ENCODE data around the gene LRRC51.

LRRC51 gene

DNA sequence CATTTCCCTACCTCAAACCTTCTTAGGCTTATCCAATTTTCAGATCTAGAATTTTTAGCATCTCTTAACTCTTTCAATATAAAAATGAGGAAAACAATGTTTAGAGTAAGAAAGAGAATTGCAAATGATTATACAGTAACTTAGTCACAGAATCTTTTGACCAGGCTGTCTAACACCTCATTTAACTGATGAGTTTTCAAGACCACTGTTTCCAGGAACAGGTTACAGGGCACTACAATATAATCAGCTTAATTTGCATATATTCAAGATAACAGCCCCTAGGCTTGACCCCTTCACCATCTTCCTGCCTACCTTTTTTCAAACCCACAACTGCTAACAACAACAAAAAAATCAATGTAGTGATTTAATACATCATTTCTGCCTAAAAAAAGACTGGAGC lies 13.0 kb upstream of the LRRC51 start:
- H3K4me3 ChIP-seq (ENCODE audit: low read length): no peak overlapping the region
- DNase-seq (ENCODE audit: low read depth, low spot score): no peak

DNA sequence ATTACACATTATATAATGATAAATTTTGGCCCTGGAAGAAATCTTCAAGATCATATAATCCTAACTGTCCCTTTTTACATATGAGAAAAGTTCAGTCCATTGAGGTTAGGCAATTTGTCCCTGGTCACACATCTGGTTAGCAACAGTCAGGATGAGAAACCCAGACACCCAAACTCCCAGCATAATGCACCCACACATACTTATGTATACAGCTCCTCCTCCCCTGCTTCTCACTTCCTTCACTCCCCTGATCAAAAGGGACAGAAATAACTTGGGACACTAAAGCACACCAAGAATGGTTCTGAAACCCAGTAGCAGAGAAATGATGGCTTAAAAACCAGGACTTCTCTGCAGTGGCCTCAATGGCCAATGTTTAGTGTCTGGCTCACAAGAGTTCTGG lies 11.4 kb upstream of the LRRC51 start:
- DNase-seq (ENCODE audit: low read depth, low spot score): no peak
- H3K4me3 ChIP-seq (ENCODE audit: low read length): no peak overlapping the region

DNA sequence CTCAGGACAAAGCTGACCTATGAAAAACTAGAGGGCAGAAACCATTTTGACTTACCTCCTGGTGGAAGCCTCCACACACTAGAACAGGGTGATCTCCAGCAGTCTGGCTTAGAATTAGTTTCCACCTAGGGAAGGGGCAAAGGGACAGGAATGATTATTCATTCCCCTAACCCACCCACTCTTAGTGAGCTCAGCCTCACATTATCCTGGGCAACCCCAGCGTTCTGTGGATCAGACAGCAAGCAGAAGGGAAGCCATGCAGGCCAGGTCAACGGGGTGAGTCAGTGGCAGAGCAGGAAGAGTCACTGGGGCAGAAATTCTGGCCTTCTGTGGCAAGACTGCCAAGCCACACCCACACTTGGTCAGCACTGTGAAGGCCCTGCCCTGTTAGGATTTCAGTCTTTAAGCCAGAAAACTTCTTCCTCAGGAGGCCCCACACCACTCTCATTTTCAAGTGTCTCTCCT lies 10.8 kb upstream of the LRRC51 start:
- no peak overlapping the region for H3K4me3 ChIP-seq (ENCODE audit: low read length)
- DNase-seq (ENCODE audit: low read depth, low spot score): no peak

DNA sequence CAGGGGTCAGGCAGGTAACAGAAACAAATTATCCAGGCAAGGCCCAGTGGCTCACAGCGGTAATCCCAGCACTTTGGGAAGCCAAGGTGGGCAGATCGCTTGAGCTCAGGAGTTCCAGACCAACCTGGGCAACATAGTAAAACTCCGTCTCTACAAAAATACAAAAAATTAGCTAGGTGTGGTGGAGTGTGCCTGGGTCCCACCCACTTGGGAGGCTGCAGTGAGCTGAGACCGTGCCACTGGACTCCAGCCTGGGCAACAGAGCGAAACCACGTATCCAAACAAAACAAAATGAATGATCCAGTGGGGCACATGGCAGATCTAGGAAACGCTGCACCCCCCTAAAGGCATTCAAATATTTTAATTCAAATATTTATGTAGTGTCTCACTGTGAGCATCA lies 10.2 kb upstream of the LRRC51 start:
- no peak for DNase-seq (ENCODE audit: low read depth, low spot score)
- H3K4me3 ChIP-seq (ENCODE audit: low read length): no peak overlapping the region

DNA sequence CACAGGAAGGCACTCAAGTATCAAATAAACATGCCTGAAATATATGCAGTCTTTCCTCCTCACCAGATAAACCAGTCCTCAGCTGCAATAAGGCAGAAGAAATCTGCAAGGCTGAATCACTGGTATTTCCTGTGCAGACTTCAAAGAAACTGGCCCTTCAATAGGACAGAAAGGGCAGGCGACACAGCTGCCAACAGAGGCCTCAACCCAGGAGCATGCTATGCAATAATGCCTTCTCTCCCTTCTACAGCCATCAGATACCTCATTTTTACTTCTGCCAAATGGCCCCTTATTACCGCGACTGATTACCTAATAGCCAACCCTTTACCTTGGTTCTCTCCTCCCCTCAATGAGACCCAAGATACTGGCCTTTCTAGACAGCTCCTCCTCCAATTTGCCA lies 8.3 kb upstream of the LRRC51 start:
- peak; percentile 10 for DNase-seq (ENCODE audit: low read depth, low spot score)
- no peak overlapping the region for H3K4me3 ChIP-seq (ENCODE audit: low read length)

DNA sequence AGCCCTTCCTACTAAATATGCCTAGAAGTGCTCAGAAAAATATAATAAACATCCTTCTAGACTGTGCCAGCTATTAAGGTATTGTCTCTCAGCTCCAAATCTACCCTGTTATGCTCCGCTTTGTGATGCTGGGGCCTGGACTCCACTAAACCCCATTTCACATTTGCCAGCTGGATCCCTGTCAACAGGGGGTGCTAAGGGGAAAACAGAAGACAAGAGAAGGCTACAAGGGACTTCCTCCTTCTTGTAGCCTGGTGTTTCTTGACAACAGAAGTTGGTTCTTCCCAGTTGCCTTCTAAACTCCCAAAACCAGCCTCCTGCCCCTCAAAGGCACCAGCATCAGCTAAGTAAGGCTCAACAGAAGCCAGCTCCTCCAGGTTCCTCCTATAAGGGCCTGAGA lies 5.5 kb upstream of the LRRC51 start:
- no peak overlapping the region for H3K4me3 ChIP-seq (ENCODE audit: low read length)
- DNase-seq (ENCODE audit: low read depth, low spot score): no peak

DNA sequence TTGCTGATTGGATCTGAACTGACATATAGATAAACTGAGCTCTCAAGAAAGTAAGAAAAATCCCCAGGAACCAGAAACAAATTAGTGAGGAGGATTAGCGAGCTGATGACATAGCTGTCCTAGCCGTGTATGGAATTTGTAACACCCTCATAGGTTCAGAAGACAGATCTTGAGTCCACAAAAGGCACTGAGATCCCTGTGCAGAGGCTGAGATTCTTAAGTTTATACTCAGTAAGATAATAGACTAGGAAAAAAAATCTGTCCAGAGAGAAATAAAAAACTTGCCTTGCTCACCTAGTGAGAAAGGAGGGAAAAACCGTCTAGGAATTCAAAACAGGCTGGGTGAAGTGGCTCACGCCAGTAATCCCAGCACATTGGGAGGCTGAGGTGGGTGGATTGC lies 4.9 kb upstream of the LRRC51 start:
- no peak overlapping the region for H3K4me3 ChIP-seq (ENCODE audit: low read length)
- DNase-seq (ENCODE audit: low read depth, low spot score): no peak

DNA sequence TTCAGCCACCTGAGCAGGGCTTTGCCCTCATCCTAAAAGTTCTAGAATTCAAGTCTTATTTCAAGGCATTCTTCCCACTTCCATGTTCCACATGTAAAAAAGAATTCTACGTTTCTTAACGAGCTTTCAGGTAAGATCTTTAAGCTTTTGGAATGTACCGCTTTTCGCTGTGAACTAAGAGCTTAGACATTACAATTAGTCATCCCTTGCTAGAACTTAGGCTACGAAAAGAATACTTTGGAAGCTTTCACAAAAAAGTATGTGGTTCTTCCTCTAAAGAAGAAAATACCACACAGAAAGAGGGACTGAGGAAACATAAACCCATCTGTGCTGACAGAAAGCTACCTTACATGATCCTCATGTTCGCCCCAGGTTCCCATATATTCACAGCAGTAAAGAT lies 2.2 kb upstream of the LRRC51 start:
- no peak for DNase-seq (ENCODE audit: low read depth, low spot score)
- no peak overlapping the region for H3K4me3 ChIP-seq (ENCODE audit: low read length)

DNA sequence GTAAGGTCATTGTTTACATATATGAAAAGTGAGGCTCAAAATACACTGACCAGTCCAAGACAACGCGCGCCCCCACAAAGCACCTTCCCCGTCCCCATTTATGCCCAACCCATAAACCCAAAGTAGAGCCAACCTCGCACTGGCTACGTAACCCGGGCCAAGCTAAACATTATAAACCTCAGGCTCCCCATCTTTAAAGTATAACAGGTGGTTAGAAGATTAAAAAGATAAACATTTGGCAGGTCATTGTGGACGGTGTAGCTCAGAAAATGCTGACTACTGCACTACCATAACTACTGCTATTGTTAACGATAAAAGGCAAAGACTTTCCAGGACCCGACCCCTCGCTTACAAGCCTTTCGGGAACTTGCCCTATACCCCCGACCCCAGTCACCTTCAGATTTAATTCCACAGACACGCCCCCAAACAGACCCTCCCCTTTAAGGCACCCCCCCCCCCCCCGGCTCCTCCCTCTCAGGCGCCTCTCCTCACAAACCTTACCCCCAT lies 778 bp upstream of the LRRC51 start:
- H3K4me3 ChIP-seq (ENCODE audit: low read length): peak overlapping the region; percentile 91
- DNase-seq (ENCODE audit: low read depth, low spot score): peak; percentile 33

DNA sequence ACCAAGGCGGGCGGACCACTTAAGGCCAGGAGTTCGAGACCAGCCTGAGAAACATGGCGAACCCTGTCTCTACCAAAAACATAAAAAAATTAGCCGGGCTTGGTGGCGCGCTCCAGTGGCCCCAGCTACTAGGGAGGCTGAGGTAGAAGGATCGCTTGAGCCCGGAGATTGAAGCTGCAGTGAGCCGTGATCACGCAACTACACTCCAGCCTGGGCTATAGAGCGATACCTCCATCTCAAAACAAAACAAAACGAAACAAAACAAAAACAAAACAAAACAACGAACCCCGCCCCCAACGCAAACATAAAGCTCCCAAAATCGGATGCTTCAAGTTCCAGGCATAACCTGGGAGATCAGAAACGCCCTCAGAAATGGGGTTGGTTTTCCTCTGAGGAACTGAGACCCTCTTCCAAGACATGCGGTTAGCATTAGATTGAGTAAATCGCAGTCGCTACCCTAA lies 564 bp downstream of the LRRC51 start:
- no peak for DNase-seq (ENCODE audit: low read depth, low spot score)
- peak overlapping the region; percentile 71 for H3K4me3 ChIP-seq (ENCODE audit: low read length)

DNA sequence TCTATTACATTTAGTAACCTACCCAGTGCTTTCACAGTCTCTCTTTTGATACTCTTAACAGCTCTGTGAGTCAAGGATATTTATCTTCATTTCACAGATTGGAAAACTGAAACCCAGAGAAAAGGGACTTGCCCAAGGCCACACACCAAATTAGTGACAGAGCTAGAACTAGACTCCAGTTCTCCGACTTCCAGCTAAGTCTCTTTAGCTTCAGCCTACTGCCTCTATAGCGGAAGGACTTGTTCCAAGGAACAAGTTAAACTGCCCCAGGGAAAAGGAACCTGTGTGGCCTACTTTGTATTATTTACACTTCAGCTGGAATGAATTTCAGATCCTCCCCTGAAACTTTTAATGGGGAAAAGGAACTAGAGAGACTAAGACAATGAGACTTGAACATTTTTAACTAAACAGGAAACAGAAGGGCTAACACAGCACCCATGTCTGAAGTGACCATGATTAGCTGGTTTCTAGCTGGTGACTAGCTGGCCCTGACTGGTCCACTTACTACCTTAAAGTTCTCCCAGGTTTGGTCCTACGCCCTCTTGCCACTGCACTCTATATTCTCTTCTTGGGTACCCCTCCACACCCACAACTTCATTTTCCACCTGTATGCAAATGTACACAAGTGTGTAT lies 1.3 kb downstream of the LRRC51 start:
- DNase-seq (ENCODE audit: low read depth, low spot score): no peak

DNA sequence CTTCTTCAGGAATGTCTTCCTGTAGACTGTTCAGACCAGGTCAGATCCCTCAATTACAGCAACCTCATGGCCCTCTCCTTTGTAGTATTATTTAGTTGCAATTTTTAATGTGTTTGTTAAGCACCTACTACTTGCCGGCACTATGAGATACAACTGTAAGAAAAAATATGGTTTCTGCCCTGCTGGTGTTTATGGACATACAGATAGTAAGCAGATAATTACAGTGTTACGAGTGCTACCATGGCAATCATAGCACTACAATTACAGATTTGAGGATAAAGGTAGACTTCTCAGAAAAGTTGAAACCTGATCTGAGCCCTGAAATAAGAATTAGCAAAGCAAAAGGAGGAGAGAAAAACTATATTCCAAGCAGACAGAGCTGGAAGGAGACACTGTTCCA lies 2.8 kb downstream of the LRRC51 start:
- no peak for DNase-seq (ENCODE audit: low read depth, low spot score)
- no peak overlapping the region for H3K4me3 ChIP-seq (ENCODE audit: low read length)

More for the DNA sequence above, 1.3 kb downstream of the LRRC51 start:
- H3K4me3 ChIP-seq (ENCODE audit: low read length): no peak overlapping the region

DNA sequence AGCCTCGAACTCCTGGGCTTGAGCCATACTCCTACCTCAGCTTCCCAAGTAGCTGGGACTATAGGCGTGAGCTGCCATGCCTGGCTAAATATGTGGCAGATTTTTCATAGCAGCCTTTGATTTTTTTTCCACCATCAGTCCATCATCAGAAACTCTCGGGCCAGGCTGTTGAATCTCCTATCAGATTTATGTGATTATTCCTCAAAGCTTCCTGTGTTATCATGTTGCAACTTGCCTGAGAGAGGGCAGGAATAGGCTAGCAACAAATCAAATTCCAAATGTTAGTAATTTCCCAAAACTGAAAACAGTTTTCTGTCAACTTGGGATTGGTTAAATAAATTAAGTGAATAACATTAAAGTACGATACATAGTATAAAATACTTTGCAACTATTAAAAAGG lies 3.4 kb downstream of the LRRC51 start:
- DNase-seq (ENCODE audit: low read depth, low spot score): no peak
- no peak overlapping the region for H3K4me3 ChIP-seq (ENCODE audit: low read length)

DNA sequence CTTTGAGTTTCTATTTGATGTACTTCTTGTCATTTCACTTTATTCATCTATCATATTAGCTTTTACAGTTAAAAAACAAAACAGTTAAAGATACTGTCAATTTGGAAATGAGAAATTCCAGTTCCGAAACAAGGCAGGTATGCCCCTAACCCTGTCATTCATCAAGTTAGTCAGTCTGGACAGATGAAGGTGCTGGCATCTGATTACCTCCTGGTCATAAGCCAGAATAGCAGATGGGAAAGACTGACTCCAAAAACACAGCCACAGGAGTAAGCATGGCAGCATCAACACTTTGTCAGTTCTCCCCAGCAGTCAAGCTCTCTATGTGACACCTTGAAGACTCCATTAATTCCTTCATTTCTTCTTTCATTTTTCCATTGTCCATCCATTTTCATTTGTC lies 4.3 kb downstream of the LRRC51 start:
- DNase-seq (ENCODE audit: low read depth, low spot score): no peak
- no peak overlapping the region for H3K4me3 ChIP-seq (ENCODE audit: low read length)

DNA sequence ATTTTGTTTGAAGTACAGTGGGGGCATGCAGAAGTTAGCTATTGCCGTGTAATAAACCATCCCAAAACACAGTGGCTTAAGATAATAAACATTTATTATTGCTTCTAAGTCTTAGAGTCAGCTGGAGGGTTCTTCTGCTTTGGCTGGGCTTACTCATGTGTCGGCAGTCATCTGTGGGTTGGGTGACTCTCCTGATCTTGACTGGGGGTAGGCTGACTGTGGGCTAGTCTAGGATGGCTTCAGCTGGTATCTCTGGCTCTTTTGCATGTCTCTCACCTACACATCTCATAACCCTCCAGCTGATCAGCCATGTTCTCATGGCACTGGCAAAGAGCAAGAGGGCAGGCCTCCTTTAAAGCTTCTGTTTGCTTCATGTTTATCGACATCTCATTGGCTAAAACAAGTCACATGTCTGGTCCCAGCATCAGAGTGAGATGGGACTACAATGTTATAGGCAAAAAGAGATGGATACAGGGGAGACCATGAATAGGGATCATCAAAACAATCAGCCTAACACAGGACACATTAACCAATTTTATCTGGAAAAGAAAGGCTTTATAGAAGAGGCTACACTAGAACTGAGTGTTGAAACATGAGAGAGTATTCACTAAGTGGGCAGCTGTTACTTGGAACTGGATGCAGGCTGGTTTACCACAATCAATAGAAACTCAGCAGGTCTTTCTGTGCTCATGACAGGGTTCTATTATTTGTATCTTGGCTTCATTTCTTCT lies 5.1 kb downstream of the LRRC51 start:
- no peak overlapping the region for H3K4me3 ChIP-seq (ENCODE audit: low read length)
- no peak for DNase-seq (ENCODE audit: low read depth, low spot score)

DNA sequence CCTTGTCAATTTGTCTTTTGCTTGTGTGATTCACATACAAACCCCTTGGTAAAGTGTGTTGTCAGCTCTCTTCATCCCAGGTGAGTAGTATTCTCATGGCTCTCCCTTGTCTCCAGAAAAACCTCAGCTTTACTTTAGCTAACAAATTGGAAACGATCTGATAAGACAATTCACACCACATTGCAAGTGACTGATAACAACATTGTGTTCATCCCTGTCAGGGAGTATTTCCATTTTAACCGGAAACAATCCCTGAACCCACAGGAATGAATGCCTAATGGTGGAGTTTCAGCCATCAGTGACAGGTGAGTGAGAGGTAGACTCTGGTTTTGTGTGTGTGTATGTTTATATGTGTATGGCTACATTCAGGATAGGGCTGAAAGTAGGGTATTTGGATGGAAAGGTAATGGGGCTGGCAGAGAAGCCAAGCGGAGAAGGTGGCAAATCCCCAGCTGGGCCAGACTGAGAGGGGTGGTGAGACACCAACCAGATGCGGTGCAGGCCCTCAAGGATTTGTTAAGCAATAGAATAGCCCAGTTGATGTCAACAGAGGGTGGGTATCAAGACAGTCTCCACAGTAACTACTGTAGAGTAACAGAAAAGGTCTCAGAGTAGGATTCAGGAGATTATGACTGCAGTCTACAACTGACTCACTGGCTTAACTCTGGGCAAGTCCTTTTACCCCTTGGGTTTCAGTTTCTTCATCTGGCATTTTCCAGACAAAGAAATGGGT lies 7.6 kb downstream of the LRRC51 start:
- no peak overlapping the region for H3K4me3 ChIP-seq (ENCODE audit: low read length)
- DNase-seq (ENCODE audit: low read depth, low spot score): no peak

DNA sequence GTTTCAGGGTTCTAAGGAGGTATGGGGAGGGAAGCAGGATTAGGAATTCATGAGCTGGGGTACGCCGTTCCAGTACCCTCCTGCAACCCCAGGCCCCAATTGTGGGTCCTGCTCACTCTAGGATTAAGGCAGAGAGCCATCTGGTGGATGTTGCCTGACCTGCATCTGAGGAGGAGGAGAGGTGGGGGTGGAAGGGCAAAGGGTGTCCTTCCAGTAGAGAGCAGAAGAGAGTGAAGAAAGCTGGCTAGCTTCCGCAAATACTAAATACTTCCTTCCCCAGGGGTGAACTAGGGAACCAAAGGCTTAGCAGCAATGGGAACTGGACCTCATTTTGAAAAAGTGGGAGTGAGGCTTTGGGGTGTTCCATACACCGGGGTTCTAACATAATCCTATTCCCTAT lies 10.6 kb downstream of the LRRC51 start:
- DNase-seq (ENCODE audit: low read depth, low spot score): peak; percentile 55
- no peak overlapping the region for H3K4me3 ChIP-seq (ENCODE audit: low read length)

DNA sequence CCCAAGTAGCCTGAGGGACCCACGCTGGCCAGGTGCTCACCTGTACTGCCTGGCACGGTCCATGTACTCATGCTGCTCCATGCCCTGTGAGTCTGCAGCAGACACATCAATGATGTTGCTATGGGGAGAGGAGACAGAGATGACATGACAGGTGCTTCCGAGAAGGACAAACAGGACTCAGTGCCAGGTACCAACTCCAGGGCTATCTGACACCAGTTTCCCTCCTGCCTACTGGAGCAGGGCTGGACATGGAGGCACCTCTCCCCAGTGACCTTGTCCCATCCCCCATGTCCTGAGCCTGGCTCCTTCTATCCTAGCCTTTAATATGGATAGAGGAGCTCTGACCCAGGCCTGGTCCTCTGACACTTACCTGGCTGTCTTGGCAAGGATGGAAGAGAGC lies 18.1 kb downstream of the LRRC51 start:
- no peak for DNase-seq (ENCODE audit: low read depth, low spot score)
- no peak overlapping the region for H3K4me3 ChIP-seq (ENCODE audit: low read length)

DNA sequence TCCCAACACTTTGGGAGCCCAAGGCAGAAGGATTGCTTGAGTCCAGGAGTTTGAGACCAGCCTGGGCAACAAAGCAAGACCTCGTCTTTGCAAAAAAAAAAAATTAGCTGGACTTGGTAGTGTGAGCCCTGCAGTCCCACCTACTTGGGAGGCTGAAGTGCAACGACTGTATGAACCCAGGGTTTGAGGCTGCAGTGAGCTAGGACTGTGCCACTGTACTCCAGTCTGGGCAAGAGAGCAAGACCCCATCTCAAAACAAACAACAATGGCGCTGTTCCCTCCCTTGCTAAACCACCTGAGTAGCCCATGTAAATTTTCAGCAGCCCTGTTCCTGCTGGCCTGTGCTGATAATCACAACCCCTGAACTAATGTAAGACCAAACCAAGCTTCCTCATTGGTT lies 19.4 kb downstream of the LRRC51 start:
- no peak overlapping the region for H3K4me3 ChIP-seq (ENCODE audit: low read length)
- DNase-seq (ENCODE audit: low read depth, low spot score): no peak

DNA sequence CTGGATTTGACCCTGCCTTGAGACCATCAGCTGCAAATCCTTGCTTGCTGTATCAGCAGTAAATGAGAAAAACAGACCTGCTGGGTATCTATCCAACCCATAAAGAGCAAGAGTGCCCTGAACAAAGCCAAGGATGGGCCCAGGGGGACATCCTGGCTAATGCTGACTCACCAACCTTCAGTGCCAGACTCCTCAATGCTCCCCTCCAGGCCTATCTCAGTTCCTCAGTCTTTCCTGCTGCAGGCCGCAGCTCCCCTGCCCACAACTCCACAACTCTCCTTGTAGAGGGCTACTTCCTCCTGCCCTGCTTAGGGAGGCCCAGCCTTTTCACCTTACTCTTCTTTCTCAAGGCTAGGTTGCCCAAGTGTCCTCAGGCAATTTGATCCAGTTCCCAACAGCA lies 19.8 kb downstream of the LRRC51 start:
- H3K4me3 ChIP-seq (ENCODE audit: low read length): no peak overlapping the region
- DNase-seq (ENCODE audit: low read depth, low spot score): no peak
